HG03342 (cell line): ENCODE results near the gene MSL3B.
A peak's percentile ranks its signal among the peaks of the same experiment; 100 is the strongest.
"Not testable (repeated sequence)": the region's sequence is repeated elsewhere in the genome, so short reads cannot be mapped to it uniquely, and the experiment has no call there.

ENCODE experiments used
- ATAC-seq: cut with Tn5 transposase; IDR thresholded peaks from one replicate; pipeline ENCODE4 v1.9.1; 2021; ENCODE audit warnings: mild to moderate bottlenecking, moderate library complexity; ENCODE audit not compliant: unreplicated experiment

MSL3B gene

GRCh38 chr2:233867993-233868532 lies at the start of gene MSL3B:
Gene MSL3B (minus strand): TSS chr2:233868386.
- ATAC-seq, result peak; percentile 88

GRCh38 chr2:233917116-233917515 lies 48.9 kb upstream of the MSL3B start, which contains the start of gene TRPM8:
Gene TRPM8 (plus strand): TSS chr2:233917373. CDS start chr2:233926538, 9,165 bp downstream.
- ATAC-seq, result no peak

DNA sequence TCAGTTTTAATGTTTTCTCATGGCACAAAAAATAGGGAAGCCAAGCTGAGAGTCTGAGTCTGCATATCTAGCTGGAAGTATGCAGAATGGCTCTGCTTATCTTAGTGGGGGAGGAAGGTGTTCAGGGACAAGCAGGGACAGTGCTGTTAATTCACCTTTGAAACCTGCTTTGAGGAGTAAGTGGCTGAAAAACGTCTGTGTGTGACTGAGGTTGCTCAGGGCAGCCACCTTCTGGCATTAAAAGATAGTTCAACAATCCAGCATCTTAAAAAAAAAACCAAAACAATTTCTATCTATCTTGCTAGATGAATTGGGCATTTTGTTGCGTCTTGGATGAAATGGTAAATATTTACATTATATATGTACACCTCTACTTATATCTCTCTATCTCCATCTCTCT lies 46.9 kb upstream of the MSL3B start:
- ATAC-seq, result no peak

- no peak for ATAC-seq
Measured at GRCh38 chr2:233912691-233913423, 44.7 kb upstream of the MSL3B start.

GRCh38 chr2:233907627-233908026 lies 39.4 kb upstream of the MSL3B start:
- ATAC-seq, result no peak

- ATAC-seq, result no peak
Measured at GRCh38 chr2:233905945-233906344, 37.8 kb upstream of the MSL3B start.

GRCh38 chr2:233901884-233902283 lies 33.7 kb upstream of the MSL3B start:
- no peak for ATAC-seq

DNA sequence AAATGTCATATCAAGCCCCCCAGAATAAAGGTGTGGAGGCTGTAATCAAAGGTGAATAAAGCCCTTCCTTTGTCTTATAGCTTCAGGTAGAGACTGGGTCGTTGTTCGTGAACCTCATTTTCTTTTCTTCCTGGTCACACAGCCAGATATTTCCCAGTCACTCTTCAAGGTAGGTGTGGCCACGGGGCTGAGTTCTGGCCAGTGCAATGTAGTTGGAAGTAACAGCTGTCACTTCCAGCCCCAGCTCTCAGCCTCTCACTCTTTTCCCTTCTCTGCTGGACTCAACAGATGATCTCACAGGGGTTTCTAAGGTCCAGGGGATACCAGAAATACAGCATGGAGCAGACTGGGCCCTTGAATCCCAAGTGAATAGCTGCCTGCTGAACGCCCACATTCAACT lies 33.2 kb upstream of the MSL3B start:
- ATAC-seq, result no peak

- not testable (repeated sequence) for ATAC-seq
Measured at GRCh38 chr2:233896253-233896652, 28.1 kb upstream of the MSL3B start.

- ATAC-seq, result no peak
Measured at GRCh38 chr2:233892793-233893192, 24.6 kb upstream of the MSL3B start.

- ATAC-seq, result no peak
Measured at GRCh38 chr2:233882353-233882752, 14.2 kb upstream of the MSL3B start.

DNA sequence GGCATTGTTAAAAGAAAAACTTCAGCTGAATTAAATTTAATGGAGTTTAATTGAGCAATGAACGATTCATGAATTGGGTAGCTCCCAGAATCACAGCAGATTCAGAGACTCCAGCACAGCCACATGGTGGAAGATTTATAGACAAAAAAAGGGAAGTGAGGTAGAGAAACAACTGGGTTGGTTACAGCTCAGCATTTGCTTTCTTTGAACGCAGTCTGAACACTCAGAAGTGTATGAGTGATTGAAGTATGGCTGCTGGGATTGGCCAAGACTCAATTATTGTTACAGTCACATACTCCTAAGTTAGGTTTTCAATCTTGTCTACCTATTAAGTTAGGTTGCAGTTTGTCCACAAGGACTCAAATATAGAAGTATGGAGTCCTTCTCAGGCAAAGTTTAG lies 3.9 kb upstream of the MSL3B start:
- ATAC-seq, result not testable (repeated sequence)

DNA sequence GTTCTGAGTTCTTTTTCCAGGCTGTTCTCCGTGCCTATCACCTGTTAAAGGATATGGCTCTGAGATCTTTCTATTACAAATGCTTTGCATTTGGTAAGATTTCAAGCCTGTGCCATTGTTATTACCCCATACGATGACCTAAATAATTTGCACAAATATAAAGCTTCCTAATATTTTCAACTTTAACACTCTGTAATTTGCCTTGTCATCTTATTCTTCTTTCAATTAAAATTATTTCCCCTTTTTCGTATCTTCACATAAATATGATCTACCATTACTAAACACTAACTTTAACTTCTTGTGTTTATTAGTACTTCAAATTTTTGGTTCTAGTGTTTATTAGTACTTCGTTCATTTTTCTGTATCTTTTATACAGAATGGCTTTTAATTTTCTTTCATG lies 3.2 kb upstream of the MSL3B start:
- ATAC-seq, result no peak

DNA sequence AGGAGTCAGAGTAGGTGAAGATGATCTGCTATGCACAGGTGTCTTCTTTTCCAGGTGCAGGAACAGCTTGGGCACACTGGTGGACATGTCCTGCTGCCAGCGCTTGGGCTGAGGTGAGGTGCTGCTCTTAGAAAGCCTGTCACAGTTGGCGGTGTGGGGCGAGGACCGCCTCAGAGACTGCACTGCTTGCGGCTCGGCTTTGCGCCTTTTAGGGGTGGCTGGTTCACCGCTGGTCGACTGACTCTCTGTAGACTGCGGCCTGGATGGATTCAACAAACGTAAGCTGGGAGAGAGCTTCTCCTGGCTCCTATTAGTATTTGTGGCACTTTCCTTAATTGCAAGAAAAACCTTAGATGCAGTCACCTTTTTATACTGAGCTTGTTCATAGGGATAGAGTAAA lies 1.7 kb downstream of the MSL3B start:
- no peak for ATAC-seq

DNA sequence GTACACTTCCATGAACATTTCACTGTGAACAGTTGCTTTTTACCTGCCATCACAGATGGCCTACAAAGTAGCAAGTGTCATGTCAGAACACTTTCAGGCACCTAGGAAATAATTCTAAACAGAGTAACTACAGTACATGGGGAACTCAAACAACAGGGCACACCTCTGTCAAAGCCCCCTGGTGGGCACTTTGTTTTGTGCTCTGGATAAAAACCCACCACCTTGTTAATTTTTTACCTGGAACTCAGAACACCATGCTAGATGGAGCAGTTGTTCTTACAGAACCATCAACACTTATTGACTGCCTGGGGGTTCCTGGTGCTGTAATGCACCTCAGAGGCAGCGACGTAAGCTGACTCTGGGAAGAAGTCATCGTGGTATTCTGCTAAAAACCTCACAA lies 2.3 kb downstream of the MSL3B start:
- no peak for ATAC-seq

GRCh38 chr2:233862261-233862768 lies 5.9 kb downstream of the MSL3B start:
- no peak for ATAC-seq

GRCh38 chr2:233858331-233858730 lies 9.9 kb downstream of the MSL3B start:
- ATAC-seq, result no peak

DNA sequence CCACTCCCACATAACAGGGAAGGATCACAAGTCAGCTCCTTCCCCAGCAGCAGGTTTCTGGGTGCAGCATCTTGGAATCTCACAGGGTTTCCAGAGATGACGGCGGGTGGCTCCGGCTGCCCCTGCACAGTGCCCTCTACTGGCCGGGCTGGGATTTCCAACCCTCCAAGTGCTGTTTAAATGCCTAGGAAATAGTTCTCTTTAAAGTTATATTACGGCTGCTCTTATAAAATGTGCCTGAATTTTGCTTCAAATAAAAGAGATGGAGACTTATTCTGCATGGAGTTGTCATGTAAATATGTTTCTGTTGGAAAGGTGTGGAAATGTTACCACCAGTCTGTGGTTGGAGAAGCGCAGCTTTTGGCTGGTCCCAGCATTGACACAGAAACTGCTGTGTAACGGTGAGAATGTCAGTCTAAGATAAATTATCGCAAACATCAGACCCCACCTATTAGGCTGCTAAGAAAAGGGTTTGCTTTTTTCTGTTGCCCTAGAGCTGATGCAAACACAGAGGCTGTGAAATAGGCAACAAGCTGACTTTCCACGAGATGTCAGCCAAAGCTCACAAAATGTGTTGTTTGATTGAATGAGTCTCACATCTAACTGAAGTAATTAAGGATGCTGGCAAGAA lies 10.6 kb downstream of the MSL3B start:
- no peak for ATAC-seq

DNA sequence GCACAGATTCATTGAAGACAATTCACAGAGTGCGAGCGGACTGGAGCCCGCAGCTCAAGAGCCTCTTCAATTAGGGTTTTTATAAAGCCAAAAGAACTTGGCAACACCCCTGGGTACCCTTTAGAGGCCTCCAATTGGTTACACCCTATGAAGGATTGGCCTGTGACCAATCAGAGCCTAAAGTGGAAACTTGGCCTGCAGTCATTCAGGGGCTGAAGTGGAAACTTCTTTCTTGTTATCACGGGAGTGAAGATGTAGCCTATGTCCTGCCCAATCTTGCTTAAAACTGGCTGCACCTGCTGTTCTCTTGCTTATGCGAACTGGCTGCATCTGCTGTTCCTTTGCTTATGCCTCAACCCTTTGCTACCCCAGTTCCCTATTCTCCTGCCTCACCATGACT lies 12.0 kb downstream of the MSL3B start:
- ATAC-seq, result no peak

DNA sequence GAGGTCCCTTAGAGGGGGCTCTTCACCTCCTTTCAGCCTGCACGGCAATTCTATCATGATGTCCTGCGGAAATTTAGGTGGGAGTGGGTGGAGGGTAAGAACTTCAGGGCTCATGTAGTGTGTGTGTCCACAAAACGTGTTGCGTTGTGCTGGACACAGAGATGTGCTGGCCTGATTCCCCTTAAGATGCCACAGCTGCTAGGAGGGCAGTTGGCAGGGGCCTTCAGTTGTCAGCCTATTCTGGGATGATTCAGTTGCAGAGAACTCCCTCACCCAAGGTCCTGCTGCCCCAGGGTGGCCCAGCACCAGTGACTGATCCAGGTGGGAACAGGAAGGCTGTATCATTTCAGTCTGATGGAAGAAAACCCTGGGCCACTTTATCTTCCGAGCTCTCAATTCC lies 12.8 kb downstream of the MSL3B start:
- no peak for ATAC-seq

DNA sequence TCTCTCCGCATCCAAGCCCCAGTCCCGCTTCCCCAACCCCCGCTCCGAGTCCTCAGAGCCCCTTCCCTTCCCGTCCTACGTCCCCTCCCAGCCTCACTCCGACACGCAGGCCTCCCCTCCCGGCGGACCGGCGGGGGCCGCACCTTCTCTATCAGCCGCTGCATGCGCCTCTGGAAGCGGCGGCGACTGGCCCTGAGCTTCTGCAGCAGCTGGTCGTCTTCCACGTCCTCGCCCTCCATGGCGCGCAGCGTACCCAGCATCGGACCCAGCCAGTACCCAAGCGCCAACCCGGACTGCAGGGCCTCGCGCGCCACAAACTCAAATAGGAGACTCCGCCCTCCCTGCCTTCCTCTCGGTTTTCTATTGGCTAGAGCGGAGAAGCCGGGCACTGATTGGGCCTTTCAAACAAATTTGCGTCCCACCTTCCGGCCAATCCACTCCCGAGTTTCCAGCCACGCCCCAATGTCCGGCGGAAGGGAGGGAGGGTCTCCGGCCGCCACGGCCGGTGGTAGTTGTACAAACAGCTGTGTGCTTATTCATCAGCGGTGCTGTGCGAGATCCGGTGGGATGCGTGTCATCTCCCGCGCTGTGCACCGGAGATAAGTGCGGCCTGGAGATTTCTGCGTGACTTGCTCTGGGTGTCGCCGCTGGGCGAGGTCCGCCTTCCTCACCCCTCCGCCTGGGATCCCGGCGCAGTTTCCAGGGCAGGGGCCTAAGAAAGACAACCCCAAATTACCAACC lies 13.8 kb downstream of the MSL3B start, which contains the start of gene HJURP:
HJURP (minus strand) TSS at position 295 of the 741 bp plus-strand sequence; CDS start at position 260, 35 bp downstream.
- ATAC-seq, result peak; percentile 97
